NB4 (cell line): ENCODE measurements around the gene KIF6.

Experiments
- DNase-seq: peaks from one replicate; pipeline ENCODE4 v3.0.0; 2010; ENCODE audit warnings: low read depth
- H3K4me3 ChIP-seq: one replicate; pipeline ENCODE4 v1.5.1; 2011; ENCODE audit warnings: mild to moderate bottlenecking, low read depth, low read length, moderate library complexity
- CTCF ChIP-seq: IDR thresholded peaks from one replicate; pipeline ENCODE4 v1.5.1; 2012; ENCODE audit warnings: low read depth, low read length
- MAX ChIP-seq: IDR thresholded peaks from 2 replicates; pipeline ENCODE4 v1.6.1; 2011; ENCODE audit warnings: low read depth, low read length
- MYC ChIP-seq: IDR thresholded peaks from 2 replicates; pipeline ENCODE4 v1.6.1; 2011; ENCODE audit warnings: low read depth, low read length
- POLR2A ChIP-seq: IDR thresholded peaks from 2 replicates; pipeline ENCODE4 v1.6.1; 2011; ENCODE audit warnings: mild to moderate bottlenecking; ENCODE audit not compliant: insufficient read length; ENCODE audit errors: extremely low read depth

The KIF6 gene

GRCh38 chr6:39558591-39559190 lies 166.5 kb downstream of the KIF6 start:
- DNase-seq, result no peak
- H3K4me3 ChIP-seq, result no peak overlapping the region
- no peak for TF ChIP-seq MYC
- no peak for TF ChIP-seq POLR2A
- no peak for TF ChIP-seq CTCF
- TF ChIP-seq MAX, result no peak

GRCh38 chr6:39558079-39558478 lies 167.1 kb downstream of the KIF6 start:
- H3K4me3 ChIP-seq, result no peak overlapping the region
- DNase-seq, result no peak
- no peak for TF ChIP-seq POLR2A
- TF ChIP-seq MAX, result no peak
- TF ChIP-seq MYC, result no peak
- no peak for TF ChIP-seq CTCF

- no peak for DNase-seq
- TF ChIP-seq MAX (no peak), MYC (no peak), CTCF (no peak), POLR2A (no peak)
- no peak overlapping the region for H3K4me3 ChIP-seq
Measured at GRCh38 chr6:39555136-39555535, 170.1 kb downstream of the KIF6 start.

GRCh38 chr6:39553860-39554802 lies 171.1 kb downstream of the KIF6 start:
- DNase-seq, result peak; percentile 16
- no peak for TF ChIP-seq CTCF
- no peak for TF ChIP-seq MYC
- TF ChIP-seq POLR2A, result no peak
- TF ChIP-seq MAX, result no peak
- H3K4me3 ChIP-seq, result no peak overlapping the region

- no peak for DNase-seq
- no peak overlapping the region for H3K4me3 ChIP-seq
- no peak for TF ChIP-seq MAX
- TF ChIP-seq CTCF, result no peak
- no peak for TF ChIP-seq MYC
- no peak for TF ChIP-seq POLR2A
Measured at GRCh38 chr6:39553029-39553428, 172.2 kb downstream of the KIF6 start.
